Erythroblast (primary cell): Measurements from ENCODE around the gene FNIP2.

Experiments used
- GATA1 ChIP-seq: IDR thresholded peaks from 2 replicates; pipeline ENCODE4 v1.6.1; 2011; ENCODE audit warnings: low read depth, mild to moderate bottlenecking, control low read depth, low read length, moderate library complexity
- POLR2A ChIP-seq: IDR thresholded peaks from 2 replicates; pipeline ENCODE4 v1.6.1; 2011; ENCODE audit warnings: mild to moderate bottlenecking, low read length

DNA sequence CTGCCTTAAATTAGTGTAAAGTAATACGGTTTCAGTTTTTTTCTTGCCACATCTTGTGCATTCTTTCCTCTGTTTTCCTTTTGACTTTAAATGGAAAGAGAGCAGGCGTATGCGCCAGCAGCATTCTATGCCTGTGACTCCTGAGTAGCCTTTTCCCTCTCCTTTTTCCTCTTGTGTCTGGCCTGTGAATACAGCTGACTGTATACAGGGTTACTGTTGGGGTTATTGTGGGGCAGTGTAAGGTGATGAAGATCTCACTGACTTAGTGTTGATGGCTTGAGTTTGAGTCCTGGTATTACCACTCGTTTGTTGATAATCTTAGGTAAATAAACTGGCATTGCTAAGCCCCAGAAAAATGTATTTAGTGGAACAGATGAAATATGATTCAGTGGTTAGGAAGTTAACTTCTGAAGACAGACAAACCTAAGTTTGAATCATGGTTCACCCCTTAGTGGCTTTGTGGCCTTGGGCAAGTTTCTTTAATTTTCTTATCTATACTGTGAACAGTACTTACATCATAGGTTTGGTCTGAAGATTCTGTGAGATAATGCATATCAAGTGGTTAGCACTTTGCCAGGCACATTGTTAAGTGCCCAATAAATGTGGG lies 105.1 kb downstream of the FNIP2 start:
- TF ChIP-seq POLR2A: no peak
- TF ChIP-seq GATA1: no peak
